ENCODE measurements around the gene CPVL. TPM values are rescaled to one million over a fixed set of nuclear protein-coding genes. Genes with fewer than 3 reads are reported as not detected.
"Not testable (repeated sequence)": the region's sequence is repeated elsewhere in the genome, so short reads cannot be mapped to it uniquely, and the experiment has no call there.

Gene CPVL
- total RNA-seq, 3 donors from 2014 or later, result 0.45 TPM; not detected in 2

DNA sequence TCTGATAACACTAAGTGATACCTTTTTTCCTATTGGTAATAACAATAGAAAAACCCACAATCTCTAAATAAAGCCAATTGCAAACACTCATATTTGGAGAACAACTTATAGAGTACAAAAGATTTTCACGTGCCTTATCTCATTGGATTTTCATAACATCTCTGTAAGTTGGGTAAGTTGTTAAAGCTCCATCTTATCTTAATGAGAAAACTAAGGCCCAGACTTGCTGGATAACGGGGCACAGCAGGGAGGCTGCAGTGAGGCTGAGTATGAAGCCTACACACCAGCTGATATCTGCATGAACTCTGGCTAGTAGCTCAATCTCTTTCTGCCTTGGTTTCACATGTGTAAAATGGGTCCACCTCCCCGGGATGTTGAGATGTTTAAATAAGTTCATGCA, 26.8 kb downstream of the CPVL start:
- no peaks in the 10 kb centered on the region for H3K4me1 Mint-ChIP-seq (ENCODE audit: low read depth)
- DNase-seq (no peak), ATAC-seq (no peak)
- H3K27me3 Mint-ChIP-seq (ENCODE audit: low read depth), result peaks cover 4% of the 10 kb centered on the region
- no peaks in the 10 kb centered on the region for H3K9me3 Mint-ChIP-seq
- no peaks in the 10 kb centered on the region for H3K36me3 Mint-ChIP-seq (ENCODE audit: insufficient read depth)
- no peak overlapping the region for H3K4me3 Mint-ChIP-seq

DNA sequence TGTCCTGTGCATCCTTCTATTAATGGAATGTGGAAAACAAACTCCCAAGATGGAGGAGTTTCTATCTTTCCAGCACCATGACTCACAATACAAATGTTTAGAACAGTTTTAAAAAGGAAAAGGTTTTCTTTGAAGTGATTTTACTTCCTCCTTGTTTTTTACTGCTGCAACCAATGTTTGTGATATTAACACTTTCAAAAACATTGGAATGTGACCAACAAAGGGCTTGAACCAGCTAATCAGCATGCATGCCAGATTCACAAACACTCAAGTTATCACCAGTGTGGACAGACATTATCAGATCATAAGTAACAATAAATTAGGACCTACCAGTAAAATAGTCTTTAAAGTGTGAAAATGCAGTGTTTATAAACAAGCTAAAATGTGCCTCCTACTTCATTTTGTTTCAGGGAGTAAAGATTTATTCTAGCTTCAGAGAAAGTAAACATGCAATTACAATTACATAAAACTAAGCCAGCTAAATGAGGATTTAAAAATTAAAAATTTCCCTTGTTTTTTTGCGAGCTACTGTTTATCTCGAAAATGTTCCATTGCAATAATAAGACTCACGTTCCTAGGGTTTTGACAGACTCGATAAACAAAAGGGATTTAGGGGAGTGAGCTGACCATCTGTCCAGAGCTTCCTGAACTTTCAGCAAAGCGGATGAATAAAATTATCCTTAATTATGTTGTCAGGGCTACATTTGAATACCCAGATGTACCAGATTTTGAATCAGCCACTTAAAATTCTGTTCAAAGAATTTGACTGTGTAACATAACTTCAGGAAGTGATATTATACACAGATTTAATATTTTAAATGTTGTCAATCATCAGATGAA, 29.8 kb downstream of the CPVL start:
- H3K4me1 Mint-ChIP-seq (ENCODE audit: low read depth), result peaks cover 5% of the 10 kb centered on the region
- peaks cover 4% of the 10 kb centered on the region for H3K27me3 Mint-ChIP-seq (ENCODE audit: low read depth)
- no peak overlapping the region for H3K4me3 Mint-ChIP-seq
- no peak for DNase-seq
- no peaks in the 10 kb centered on the region for H3K9me3 Mint-ChIP-seq
- no peak for ATAC-seq
- no peaks in the 10 kb centered on the region for H3K36me3 Mint-ChIP-seq (ENCODE audit: insufficient read depth)

DNA sequence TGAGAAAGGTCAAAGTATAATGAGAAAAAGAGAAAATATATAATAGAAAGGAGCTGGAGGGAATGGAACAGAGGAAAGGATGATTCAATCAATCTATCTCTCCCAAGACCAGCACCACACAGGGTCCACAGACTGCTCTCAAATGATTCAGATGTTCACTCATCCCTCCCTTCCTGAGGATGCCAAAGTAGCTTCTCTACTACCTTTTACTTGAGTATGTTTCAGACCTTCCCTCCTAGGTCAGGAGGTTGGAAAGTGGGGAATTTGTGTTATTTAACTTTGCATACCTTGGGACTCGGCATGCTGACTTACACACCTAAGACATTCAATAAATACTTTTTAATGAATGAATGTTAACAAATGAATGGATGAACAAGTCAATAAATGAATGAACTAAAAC, 30.6 kb downstream of the CPVL start:
- no peaks in the 10 kb centered on the region for H3K36me3 Mint-ChIP-seq (ENCODE audit: insufficient read depth)
- no peak overlapping the region for H3K4me3 Mint-ChIP-seq
- H3K27me3 Mint-ChIP-seq (ENCODE audit: low read depth), result peaks cover 4% of the 10 kb centered on the region
- DNase-seq (no peak), ATAC-seq (no peak)
- peaks cover 5% of the 10 kb centered on the region for H3K4me1 Mint-ChIP-seq (ENCODE audit: low read depth)
- no peaks in the 10 kb centered on the region for H3K9me3 Mint-ChIP-seq

DNA sequence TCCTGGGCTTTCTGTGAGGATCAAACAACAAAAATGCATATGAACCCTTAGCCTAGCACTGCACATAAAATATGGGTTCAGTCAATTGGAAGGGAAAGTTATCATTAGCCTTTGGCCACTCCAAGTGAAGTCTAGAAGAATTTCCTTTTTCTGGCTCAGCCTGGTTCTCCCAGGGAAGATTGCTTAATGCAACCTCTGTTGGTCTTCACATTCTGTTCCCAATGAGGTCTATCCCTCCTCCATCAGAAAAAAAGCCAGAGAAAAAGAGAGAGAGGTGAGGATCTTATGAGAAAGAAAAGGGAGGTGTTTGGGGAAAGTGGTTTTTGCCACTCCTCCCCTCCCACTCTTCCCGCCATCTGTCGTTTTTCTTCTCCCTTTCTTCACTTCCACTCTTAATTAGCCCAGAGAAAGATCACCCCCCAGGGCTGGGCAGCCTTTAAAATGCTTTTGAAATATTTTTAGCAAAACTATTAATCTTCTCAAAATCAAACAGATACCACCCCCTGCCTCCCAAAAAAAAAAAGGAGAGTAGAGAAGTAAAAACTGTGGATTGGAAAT, 31.1 kb downstream of the CPVL start:
- Mint-ChIP-seq H3K36me3 (ENCODE audit: insufficient read depth) (no peaks in the 10 kb centered on the region), H3K27me3 (ENCODE audit: low read depth) (peaks cover 4% of the 10 kb centered on the region), H3K9me3 (no peaks in the 10 kb centered on the region), H3K4me1 (ENCODE audit: low read depth) (peaks cover 5% of the 10 kb centered on the region), H3K4me3 (no peak overlapping the region)
- ATAC-seq (no peak), DNase-seq (no peak)

DNA sequence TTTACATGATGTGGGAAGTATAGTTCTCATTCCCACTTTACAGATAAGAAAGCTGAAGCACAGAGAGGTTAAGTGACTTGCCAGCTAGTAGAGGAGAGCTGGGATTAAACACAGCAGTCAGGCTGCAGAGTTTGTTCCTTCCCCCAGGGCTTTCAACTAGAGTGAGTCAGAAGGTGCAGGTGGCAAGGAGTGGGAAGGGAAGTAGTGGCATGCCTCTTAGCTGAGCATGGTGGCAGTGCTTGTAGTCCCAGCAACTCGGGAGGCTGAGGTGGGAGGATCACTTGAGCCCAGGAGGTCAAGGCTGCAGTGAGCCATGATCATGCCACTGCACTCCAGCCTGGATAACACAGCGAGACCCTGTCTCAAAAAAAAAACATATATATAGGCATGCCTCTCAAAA, 32.1 kb downstream of the CPVL start:
- H3K9me3 Mint-ChIP-seq; DNase-seq; H3K36me3 Mint-ChIP-seq (ENCODE audit: insufficient read depth); H3K4me3 Mint-ChIP-seq; H3K27me3 Mint-ChIP-seq (ENCODE audit: low read depth); H3K4me1 Mint-ChIP-seq (ENCODE audit: low read depth): not testable (repeated sequence)
- peak; percentile 48 to 58 for ATAC-seq

DNA sequence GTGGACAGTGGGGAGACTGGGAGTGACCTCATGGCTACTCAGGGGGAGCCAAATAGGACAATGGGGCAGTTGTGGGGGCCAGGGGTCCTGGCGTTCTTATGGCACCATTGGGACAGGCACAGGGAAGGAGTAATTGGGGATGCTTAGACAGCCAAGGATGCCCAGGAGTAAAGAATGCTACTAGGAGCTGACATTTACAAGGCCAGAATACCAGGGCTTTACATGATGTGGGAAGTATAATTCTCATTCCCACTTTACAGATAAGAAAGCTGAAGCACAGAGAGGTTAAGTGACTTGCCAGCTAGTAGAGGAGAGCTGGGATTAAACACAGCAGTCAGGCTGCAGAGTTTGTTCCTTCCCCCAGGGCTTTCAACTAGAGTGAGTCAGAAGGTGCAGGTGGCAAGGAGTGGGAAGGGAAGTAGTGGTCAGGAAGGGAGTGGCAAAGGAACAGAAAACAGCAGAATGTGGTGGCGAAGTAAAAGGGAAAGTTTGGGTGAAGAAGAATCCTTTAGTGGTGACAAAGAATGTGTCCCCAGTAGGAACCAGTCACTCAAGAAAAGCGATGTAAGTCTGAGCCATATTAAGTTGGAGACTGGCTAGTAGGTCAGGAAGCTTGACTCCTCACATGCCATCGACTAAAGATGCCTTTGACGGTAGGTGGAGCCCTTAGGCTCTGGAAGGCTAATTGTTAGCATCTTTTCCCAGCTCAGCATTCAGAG, 32.8 kb downstream of the CPVL start:
- Mint-ChIP-seq H3K36me3 (ENCODE audit: insufficient read depth) (no peaks in the 10 kb centered on the region), H3K9me3 (no peaks in the 10 kb centered on the region), H3K4me3 (no peak overlapping the region), H3K4me1 (ENCODE audit: low read depth) (peaks cover 5% of the 10 kb centered on the region), H3K27me3 (ENCODE audit: low read depth) (peaks cover 4% of the 10 kb centered on the region)
- DNase-seq (no peak), ATAC-seq (peak; percentile 40 to 76)

DNA sequence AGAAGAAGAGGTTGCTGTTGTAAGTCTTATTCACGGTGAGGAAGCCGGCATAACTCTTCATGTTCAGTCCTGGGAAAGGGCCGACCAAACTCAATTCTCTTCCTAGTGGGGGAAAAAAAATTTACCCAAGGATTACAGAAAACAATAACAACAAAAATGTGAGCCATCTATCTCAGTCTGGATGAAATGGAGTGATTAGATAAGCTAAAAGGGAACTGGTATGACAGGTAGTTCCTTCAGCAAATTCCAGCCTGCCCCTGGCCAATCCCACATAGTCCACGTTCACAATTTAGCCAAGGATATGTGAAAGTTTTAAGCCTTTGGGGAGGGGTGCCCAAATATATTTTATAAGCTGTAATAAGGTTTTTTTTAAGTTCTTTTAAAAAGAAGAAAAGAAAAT, 33.6 kb downstream of the CPVL start:
- Mint-ChIP-seq H3K36me3 (ENCODE audit: insufficient read depth) (no peaks in the 10 kb centered on the region), H3K27me3 (ENCODE audit: low read depth) (peaks cover 4% of the 10 kb centered on the region), H3K9me3 (no peaks in the 10 kb centered on the region), H3K4me1 (ENCODE audit: low read depth) (peaks cover 5% of the 10 kb centered on the region), H3K4me3 (no peak overlapping the region)
- ATAC-seq (no peak), DNase-seq (no peak)

DNA sequence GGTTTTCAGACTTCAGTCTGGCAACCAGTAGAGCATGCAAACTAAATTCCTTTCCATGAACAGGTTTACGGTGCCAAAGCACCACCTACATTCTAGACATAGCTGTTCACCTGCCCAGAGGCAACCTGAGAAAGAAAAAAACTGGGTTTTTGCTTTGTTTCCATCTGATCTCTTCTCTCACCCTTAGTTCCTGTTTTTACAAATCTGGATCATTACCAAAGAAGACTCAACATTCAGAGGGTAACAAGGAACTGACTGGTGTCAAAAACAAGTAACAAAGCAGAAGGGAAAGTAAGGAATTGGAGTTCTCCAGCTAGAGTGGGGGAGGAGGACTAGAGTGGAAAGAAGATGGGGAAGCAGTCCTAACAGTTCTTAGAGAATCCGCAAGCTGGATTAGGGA, 36.4 kb downstream of the CPVL start:
- H3K4me3 Mint-ChIP-seq, result no peak overlapping the region
- ATAC-seq (no peak), DNase-seq (no peak)
- H3K27me3 Mint-ChIP-seq (ENCODE audit: low read depth), result peaks cover 4% of the 10 kb centered on the region
- H3K4me1 Mint-ChIP-seq (ENCODE audit: low read depth), result peaks cover 5% of the 10 kb centered on the region
- H3K36me3 Mint-ChIP-seq (ENCODE audit: insufficient read depth), result no peaks in the 10 kb centered on the region
- H3K9me3 Mint-ChIP-seq, result no peaks in the 10 kb centered on the region

DNA sequence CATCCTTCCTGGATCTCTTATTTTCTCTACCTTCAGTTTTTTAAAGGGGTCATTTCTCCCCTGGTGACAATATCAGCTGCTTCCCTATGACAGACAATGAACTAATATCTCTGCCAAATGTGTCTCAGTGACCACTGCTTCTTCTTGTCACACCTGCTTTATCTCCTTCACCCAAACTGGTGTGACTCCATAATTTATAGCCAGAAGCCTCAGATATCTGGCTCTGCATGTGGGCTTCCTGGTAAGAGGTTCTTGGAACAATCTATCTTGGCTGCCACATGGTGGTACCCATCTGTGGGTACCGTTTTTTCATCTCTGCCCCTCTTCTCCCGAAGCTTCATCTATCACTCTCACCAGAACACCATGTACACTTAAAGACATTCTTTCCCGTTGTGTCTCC, 37.0 kb downstream of the CPVL start:
- Mint-ChIP-seq H3K36me3 (ENCODE audit: insufficient read depth) (no peaks in the 10 kb centered on the region), H3K4me1 (ENCODE audit: low read depth) (peaks cover 5% of the 10 kb centered on the region), H3K4me3 (no peak overlapping the region), H3K9me3 (no peaks in the 10 kb centered on the region), H3K27me3 (ENCODE audit: low read depth) (peaks cover 4% of the 10 kb centered on the region)
- DNase-seq (no peak), ATAC-seq (no peak)

DNA sequence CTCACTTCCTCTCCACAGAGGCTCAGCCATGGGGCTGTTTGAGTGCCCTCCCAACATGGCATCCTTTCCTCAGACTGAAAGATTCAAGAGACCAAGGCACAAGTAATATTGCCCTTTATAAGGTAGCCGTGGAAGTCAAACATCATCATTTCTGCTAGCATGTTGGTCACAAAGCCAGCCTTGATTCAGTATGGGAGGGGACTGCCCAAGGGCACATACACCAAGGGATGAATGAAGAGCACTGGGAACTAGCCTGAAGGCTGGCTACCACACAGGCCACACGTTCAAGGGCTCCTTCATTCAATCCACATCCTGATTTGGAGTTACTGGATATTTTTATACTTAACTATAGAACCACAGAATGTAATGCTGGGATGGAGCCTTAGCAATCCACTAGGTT, 39.3 kb downstream of the CPVL start:
- Mint-ChIP-seq H3K4me1 (ENCODE audit: low read depth) (peaks cover 1% of the 10 kb centered on the region), H3K27me3 (ENCODE audit: low read depth) (peaks cover 4% of the 10 kb centered on the region), H3K4me3 (no peak overlapping the region), H3K36me3 (ENCODE audit: insufficient read depth) (no peaks in the 10 kb centered on the region), H3K9me3 (no peaks in the 10 kb centered on the region)
- no peak for DNase-seq
- no peak for ATAC-seq

DNA sequence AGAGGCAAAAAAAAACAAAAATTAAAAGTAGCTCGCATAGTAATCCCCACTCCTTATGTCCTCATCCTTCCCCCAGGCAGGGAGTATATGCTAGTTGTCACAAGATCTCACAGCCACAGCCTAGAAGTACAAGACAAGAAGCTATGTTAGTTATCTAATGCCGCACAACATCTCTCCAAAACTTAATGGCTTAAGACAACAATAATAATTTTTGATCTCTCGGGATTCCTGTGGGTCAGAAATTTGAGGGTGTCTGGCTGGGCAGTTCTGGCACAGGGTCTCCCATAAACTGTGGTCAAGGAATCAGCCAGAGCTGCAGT, 39.7 kb downstream of the CPVL start:
- Mint-ChIP-seq H3K9me3 (no peaks in the 10 kb centered on the region), H3K27me3 (ENCODE audit: low read depth) (peaks cover 4% of the 10 kb centered on the region), H3K4me3 (no peak overlapping the region), H3K4me1 (ENCODE audit: low read depth) (peaks cover 1% of the 10 kb centered on the region), H3K36me3 (ENCODE audit: insufficient read depth) (no peaks in the 10 kb centered on the region)
- no peak for ATAC-seq
- no peak for DNase-seq

DNA sequence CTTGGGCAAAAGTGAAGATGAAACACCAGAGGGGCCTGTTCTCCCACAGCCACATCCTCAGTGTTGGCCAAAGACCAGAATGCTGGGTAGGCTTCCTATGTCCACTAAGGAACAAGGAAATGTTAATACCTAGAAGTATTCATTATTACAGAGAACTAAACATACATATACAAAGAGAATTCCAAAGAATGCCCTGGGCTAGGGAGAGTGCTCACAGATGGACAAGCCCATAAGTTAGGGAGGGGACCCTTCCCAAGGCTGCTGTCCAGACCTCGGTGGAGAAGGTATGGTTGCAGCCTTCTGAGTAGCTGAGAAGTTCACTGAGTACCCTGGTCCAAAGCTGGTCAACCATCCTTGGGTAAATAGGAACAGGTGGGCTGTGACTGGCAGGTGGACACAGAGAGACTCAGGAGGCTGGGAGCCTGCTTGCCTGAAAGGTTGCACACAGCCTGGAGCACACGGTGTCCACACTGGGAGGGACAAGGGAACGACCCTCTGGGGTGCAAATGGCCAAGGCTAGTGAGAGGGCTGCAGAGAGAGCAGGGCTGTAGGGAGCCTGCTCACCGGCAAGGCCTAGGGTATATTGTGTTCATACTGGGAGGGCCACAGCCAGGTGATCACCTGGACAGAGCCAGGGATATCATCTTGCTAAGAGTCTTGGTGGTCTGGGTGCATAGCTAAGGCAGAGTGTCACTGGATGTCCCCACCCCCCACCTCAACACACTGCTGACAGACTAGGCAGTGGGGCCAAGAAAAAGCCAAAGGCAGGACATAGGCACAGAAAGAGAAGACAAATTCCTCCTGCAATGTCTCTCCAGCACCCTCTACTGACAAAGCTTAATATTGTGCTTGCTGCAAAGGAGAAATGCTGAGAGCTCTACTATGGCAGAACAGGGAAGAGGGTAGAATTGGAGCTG, 40.3 kb downstream of the CPVL start:
- Mint-ChIP-seq H3K4me1 (ENCODE audit: low read depth) (peaks cover 1% of the 10 kb centered on the region), H3K27me3 (ENCODE audit: low read depth) (peaks cover 4% of the 10 kb centered on the region), H3K36me3 (ENCODE audit: insufficient read depth) (no peaks in the 10 kb centered on the region), H3K9me3 (no peaks in the 10 kb centered on the region), H3K4me3 (no peak overlapping the region)
- peak; percentile 59 for ATAC-seq
- no peak for DNase-seq

DNA sequence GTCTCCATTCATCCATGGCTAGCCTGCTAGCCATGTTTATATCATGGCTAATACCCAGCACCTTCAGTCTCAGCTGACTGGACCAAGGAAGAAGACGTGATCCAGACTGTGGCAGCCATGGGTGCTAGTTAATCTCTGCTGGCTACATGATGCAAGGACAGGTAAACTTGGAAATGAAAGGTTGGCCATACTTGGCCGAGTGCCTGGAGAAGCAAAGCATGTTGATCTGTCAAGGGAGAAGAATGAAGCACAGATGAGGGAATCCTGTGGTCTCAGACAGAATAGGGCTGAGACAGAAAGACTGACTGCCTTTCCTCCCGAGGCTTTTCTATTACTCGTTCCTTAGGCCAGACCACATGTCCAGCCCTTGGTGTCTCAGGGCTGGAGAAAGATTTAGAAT, 41.1 kb downstream of the CPVL start:
- DNase-seq, result no peak
- no peak for ATAC-seq
- Mint-ChIP-seq H3K4me3 (no peak overlapping the region), H3K4me1 (ENCODE audit: low read depth) (peaks cover 1% of the 10 kb centered on the region), H3K27me3 (ENCODE audit: low read depth) (peaks cover 4% of the 10 kb centered on the region), H3K9me3 (no peaks in the 10 kb centered on the region), H3K36me3 (ENCODE audit: insufficient read depth) (no peaks in the 10 kb centered on the region)

DNA sequence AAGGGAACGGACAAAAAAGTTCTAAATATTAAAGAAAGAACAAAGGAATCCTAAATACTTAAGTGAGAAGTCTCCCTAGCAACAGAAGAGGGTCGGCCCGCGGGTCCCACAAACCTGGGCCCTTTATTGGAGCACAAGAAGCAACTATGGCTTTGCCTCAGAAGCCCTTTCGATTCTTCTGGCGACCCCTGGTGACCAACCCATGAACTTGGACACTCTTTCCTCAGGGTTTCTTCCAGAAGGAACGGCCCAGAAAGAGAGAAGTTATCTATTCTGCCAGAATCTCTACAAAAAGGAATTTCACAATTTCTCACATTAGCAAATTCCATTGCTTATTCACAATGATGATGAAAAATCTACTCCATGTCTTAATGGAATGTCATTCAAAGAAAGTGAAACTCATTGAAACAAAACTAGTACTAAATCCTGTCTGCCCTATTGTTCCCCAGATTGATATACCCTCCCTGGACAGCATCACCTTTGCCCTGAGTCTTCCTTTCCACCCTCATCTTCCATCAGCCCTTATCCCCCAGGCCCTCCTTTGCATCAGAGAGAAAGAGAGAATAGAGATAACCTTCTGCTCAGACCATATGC, 43.7 kb downstream of the CPVL start:
- ATAC-seq, result peak in 1 of 2 donors; percentile 41
- no peaks in the 10 kb centered on the region for H3K36me3 Mint-ChIP-seq (ENCODE audit: insufficient read depth)
- DNase-seq, result peak; percentile 14
- H3K27me3 Mint-ChIP-seq (ENCODE audit: low read depth), result no peaks in the 10 kb centered on the region
- no peaks in the 10 kb centered on the region for H3K9me3 Mint-ChIP-seq
- H3K4me3 Mint-ChIP-seq, result no peak overlapping the region
- peaks cover 1% of the 10 kb centered on the region for H3K4me1 Mint-ChIP-seq (ENCODE audit: low read depth)
